OCI-LY3 (cell line): Measurements from ENCODE around the gene TBC1D5.
"Not testable (repeated sequence)": the region's sequence is repeated elsewhere in the genome, so short reads cannot be mapped to it uniquely, and the experiment has no call there.

ENCODE experiments used
- CTCF ChIP-seq: fragments of 200-600, 300-600 bp; sonication (generic); IDR thresholded peaks from 2 replicates; pipeline ENCODE4 v1.5.1; 2014; ENCODE audit warnings: antibody characterized with exemption, low read length, low read depth
- EZH2phosphoT487 ChIP-seq: fragments of 200-600 bp; shearing (Covaris generic); IDR thresholded peaks from 2 replicates; pipeline ENCODE4 v1.6.1; 2018; ENCODE audit warnings: antibody characterized with exemption, mixed run types, low read depth

GRCh38 chr3:17649748-17650147 is 92.7 kb downstream of the TBC1D5 start:
- TF ChIP-seq CTCF, EZH2phosphoT487: not testable (repeated sequence)
